ENCODE results near the gene ARHGAP45.

The ARHGAP45 gene

GRCh38 chr19:1070931-1071791 is 4.2 kb downstream of the ARHGAP45 start:
- DNase-seq (ENCODE audit: low read depth), result no peak

- DNase-seq (ENCODE audit: low read depth), result no peak
Measured at GRCh38 chr19:1072371-1073015, 5.5 kb downstream of the ARHGAP45 start.

- DNase-seq (ENCODE audit: low read depth), result no peak
Measured at GRCh38 chr19:1073063-1073955, 6.3 kb downstream of the ARHGAP45 start.

- no peak for DNase-seq (ENCODE audit: low read depth)
Measured at GRCh38 chr19:1073956-1074517, 7.1 kb downstream of the ARHGAP45 start.

- no peak for DNase-seq (ENCODE audit: low read depth)
Measured at GRCh38 chr19:1074544-1075283, 7.7 kb downstream of the ARHGAP45 start.

GRCh38 chr19:1076046-1076386 is 9.0 kb downstream of the ARHGAP45 start:
- no peak for DNase-seq (ENCODE audit: low read depth)

- DNase-seq (ENCODE audit: low read depth), result no peak
Measured at GRCh38 chr19:1076951-1077350, 10.0 kb downstream of the ARHGAP45 start.

GRCh38 chr19:1079566-1080111 is 12.7 kb downstream of the ARHGAP45 start:
- DNase-seq (ENCODE audit: low read depth), result no peak

GRCh38 chr19:1080360-1081161 is 13.6 kb downstream of the ARHGAP45 start:
- DNase-seq (ENCODE audit: low read depth), result no peak

GRCh38 chr19:1081301-1082164 is 14.6 kb downstream of the ARHGAP45 start:
- DNase-seq (ENCODE audit: low read depth), result no peak

GRCh38 chr19:1082165-1082927 is 15.4 kb downstream of the ARHGAP45 start:
- no peak for DNase-seq (ENCODE audit: low read depth)

- no peak for DNase-seq (ENCODE audit: low read depth)
Measured at GRCh38 chr19:1082928-1083816, 16.2 kb downstream of the ARHGAP45 start.

- DNase-seq (ENCODE audit: low read depth), result no peak
Measured at GRCh38 chr19:1084024-1084868, 17.3 kb downstream of the ARHGAP45 start.

GRCh38 chr19:1085053-1085658 is 18.2 kb downstream of the ARHGAP45 start:
- DNase-seq (ENCODE audit: low read depth), result no peak

GRCh38 chr19:1085676-1086442 is 18.9 kb downstream of the ARHGAP45 start:
- no peak for DNase-seq (ENCODE audit: low read depth)
